Stimulated activated naive CD4-positive, alpha-beta T cell treated with Interleukin-2 at 50 U/mL for 16 hours (primary cell): ENCODE data around the gene LRIG1.

Source experiments
- DNase-seq: peaks from one replicate; lab custom pipeline; 2025; lab: John Stamatoyannopoulos, UW

The LRIG1 gene, protein sequence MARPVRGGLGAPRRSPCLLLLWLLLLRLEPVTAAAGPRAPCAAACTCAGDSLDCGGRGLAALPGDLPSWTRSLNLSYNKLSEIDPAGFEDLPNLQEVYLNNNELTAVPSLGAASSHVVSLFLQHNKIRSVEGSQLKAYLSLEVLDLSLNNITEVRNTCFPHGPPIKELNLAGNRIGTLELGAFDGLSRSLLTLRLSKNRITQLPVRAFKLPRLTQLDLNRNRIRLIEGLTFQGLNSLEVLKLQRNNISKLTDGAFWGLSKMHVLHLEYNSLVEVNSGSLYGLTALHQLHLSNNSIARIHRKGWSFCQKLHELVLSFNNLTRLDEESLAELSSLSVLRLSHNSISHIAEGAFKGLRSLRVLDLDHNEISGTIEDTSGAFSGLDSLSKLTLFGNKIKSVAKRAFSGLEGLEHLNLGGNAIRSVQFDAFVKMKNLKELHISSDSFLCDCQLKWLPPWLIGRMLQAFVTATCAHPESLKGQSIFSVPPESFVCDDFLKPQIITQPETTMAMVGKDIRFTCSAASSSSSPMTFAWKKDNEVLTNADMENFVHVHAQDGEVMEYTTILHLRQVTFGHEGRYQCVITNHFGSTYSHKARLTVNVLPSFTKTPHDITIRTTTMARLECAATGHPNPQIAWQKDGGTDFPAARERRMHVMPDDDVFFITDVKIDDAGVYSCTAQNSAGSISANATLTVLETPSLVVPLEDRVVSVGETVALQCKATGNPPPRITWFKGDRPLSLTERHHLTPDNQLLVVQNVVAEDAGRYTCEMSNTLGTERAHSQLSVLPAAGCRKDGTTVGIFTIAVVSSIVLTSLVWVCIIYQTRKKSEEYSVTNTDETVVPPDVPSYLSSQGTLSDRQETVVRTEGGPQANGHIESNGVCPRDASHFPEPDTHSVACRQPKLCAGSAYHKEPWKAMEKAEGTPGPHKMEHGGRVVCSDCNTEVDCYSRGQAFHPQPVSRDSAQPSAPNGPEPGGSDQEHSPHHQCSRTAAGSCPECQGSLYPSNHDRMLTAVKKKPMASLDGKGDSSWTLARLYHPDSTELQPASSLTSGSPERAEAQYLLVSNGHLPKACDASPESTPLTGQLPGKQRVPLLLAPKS

DNA sequence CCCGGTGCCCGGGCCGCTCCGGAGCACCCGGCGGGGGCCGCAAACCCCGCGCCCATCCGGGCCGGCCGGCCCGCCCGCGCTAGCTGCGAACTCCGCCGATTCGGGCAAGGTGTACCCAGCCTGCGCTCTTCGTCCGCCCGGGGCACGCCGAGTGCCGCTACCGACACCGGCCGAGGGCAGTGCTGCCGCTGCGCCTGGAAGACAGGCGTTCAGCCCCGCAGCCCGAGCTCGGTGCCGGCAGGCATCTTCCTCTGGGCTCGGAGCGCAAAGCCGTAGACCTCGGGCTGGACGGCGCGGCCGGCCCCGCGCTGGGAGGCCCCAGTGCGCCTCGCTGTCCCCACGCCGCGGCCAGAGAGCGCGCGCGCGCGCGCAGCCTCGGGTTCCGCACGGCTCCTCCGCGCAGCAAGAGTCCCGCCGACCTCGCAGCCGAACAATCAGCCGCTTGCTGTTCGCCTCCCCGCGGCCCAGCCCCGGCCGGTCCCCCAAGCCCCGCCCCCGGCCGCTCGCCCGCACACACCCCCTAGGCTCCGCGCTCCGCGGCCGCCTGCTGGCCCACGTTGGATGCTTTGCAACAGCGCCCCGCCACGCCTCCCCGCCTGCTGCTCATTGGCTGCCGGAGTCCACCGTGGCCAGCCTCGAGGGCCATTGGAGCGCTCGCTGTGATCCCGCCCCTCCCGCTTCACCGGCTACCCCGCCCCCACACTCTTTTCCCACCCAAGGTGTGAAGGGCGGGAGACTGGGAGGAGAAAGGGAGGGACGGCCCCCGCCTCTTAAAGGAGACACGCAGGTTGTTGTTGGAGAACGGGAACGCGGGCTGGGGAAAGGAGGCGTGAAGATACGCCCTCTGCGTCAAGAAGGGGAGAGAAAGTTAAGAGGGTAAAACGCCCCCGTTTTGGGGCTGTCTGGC is at the start of gene LRIG1:
TSS of gene LRIG1 (minus strand) at position 447 of the 907 bp plus-strand sequence. CDS start 615 bp downstream, outside the sequence.
- peak; percentile 99 for DNase-seq

DNA sequence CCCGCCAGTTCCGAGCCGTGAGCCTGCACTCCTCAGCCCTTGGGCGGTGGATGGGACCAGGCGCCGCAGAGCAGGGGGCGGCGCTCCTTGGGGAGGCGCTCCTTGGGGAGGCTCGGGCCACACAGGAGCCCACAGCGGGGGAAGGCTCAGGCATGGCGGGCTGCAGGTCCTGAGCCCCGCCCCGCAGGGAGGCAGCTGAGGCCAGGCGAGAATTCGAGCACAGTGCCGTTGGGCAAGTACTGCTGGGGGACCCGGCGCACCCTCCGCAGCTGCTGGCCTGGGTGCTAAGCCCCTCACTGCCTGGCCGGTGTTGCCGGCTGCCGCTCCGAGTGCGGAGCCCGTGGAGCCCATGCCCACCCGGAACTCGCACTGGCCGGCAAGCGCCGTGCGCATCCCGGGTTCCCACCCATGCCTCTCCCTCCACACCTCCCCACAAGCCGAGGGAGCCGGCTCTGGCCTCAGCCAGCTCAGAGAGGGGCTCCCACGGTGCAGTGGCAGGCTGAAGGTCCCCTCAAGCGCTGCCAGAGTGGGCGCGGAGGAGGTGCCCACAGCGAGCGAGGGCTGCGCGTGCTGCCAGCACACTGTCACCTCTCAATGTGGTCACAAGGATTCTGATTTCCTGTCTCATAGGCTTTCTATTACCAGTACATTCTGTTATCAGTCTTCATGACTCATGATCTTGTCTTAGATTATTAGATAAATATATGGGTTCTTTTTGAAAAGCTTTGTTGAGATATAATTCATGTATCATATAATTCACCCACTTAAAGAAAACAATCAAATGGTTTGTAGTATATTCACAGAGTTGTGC is 44.0 kb upstream of the LRIG1 start:
- DNase-seq = no peak

DNA sequence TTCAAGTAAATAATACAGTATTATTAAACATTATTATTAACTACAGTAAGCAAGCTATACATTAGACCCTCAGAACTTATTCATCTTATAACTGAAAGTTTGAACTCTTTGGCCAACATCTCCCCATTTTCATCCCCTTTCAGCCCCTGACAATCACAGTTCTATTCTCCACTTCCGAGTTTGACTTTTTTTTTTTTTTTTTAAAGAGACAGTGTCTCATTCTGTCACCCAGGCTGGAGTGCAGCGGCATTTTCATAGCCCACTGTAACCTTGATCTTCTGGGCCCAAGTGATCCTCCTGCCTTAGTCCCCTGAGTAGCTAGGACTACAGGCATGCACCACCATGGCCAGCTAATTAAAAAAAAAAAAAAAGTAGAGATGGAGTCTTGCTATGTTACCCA is 41.3 kb upstream of the LRIG1 start:
- DNase-seq = no peak

DNA sequence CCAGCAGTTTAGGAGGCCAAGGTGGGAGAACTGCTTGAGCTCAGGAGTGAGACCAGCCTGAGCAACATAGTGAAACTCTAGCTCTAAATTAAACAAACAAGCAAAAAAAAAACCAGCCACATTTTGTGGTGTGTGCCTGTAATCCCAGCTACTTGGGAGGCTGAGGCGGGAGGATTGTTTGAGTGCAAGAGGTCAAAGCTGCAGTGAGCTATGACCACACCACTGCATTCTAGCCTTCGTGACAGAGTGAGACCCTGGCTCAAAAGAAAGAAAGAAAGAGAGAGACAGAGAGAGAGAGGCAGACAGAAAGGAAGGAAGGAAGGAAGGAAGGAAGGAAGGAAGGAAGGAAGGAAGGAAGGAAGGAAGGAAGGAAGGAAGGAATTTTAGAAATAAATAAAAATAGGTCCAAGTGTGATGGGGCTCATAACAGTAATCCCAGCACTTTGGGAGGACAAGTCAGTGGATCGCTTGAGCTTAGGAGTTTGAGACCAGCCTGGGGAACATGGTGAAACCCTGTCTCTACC is 38.7 kb upstream of the LRIG1 start:
- DNase-seq = no peak

DNA sequence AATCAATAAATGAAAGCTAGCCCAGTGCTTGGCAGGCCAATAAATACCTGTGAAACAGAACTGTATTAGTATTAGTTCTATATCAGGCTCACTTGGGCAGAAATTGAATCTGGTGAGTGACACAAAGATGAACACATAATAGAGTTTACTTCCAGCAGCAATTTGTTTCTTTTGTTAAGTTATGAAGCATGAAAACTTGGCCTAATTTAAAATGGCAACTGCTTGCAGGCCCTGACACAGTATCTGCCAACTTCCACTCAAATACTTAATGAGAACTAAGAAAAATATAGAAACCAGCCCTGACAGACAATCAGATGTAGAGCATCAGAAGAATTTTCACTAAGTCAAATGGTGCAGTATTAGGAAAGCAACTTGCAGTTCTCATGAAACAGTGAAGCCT is 37.6 kb upstream of the LRIG1 start:
- no peak for DNase-seq

DNA sequence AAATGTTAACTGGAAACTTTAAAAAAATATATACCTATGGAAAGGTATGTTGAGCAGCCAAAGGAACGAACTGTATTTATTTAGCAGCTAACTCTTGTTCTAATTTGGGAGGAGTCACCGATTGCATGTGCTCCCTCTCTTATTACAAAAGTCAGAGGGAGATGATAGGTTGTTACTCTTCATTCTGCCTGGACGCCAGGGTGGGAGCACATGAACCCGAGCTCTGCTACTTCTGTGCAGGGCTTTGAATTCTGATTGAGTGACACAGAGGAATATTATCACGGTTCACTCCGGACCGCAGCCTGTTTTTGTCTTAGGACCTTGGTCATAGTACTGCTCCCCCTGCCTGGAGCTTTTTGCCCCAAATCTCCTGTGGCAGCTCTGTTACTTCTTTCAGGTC is 36.9 kb upstream of the LRIG1 start:
- no peak for DNase-seq

DNA sequence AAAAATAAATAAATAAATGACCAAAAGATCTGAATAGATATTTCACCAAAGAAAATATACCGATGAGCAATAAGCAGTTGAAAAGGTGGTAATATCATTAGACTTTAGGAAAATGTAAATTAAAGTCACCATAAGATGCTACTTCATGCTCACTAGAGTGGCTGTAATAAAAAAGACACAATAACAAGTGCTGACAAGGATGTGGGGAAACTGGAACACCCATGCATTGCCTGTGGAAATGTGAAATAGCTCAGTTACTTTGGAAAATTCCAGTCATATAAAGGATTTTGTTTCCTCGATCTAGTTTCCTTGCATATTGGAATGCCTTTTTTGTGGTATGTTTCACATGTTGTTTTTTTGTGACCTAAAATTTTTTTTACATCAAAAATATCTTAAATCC is 36.0 kb upstream of the LRIG1 start:
- DNase-seq = no peak

DNA sequence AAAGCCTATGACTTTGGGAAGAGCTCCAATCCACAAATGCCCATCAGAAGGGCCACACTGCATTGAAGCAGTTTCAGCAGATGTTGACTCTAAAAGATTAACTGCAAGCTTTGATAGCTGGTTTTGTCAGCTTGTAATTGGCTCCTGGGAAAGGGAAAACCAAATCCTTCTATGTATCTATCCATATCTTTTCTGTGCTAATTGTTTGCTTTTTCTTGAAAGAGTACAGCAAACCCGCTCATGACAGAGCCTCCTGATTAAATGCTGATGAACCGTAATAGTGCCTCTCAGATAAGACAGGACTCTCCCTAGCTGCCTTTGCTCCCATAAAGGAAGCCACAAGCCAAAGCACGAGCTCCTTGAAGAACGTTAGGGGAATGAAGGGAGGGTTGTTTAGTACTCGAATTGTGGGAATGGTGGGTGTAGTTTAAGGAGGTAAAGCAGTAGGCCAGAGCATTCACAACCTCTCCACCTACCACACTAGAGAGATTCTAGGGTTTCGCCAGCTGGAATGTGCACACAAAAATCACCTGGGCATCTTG is 33.6 kb upstream of the LRIG1 start:
- no peak for DNase-seq

DNA sequence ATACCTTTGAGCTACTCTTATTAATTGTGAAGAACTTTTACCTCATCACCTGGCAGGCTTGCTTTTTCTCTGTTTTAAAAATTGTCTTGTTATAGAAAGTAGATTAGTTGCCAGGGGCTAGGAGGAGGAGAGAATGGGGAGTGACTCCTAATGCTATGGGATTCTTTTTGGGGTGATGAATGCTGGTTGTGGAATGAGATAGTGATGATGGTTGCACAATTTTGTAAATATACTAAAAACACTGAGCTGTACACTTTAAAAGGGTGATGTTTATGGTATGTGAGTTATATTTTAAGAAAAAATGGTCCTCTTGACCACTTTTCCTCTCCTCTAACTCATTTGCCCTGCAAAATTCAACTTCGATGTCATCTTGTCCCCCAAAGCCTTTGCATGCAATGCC is 31.8 kb upstream of the LRIG1 start:
- DNase-seq = no peak

DNA sequence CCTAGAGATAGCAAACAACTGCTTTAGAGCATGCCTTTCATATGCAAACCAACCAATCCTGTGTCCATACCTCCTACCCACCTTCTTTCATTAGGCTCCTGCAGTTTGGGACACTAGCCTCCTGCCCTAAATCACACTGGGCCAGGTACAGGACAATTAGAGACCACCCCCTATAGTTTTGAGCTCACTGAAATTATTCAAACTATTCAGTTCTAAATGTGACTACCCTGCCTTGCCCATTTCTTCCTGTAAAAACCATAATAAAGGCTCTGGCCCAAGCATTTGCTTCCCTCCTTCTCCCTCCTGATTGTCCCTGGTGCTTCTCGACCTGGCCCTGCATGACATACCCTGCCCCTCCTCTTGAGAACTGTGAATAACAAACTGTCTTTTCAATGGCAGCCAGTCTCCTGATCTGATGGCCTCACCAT is 31.4 kb upstream of the LRIG1 start:
- no peak for DNase-seq

DNA sequence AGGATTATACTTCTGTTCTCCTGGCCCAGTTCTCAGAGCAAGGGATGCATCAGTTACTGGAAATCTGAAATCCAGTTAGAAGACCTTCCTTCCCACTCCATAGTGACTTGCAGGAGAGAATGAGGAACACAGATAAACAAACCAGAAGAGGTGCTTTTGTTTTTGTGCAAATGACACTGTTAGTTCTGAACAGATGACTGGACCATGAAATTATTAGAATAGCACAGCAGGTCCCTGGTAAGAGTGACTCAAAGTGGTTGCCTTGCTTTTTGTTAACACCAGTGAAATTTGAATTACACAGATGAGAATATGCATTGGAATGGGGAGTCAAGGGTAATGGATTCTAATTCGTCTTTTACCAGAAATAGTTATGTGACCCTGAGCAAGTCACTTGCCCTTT is 30.4 kb upstream of the LRIG1 start:
- no peak for DNase-seq

DNA sequence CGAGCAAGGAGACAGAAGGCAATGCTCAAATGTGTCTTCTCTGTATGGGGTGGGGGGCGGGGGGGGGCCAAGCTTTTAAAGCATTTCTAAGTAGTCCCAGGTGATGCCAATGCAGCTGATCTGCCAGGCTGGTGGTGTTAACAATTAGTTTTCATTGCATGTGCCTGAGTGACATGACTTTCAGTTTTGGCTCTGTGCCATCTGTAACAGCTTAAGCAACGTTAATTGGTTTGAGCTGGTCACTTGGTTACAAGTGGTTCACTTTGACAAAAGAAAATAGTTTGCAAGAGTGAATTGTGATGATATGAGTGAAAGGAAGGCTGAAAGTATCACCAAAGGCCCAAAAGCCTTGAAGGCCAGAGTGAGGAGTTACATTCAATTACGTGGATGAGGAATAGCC is 26.4 kb upstream of the LRIG1 start:
- no peak for DNase-seq

DNA sequence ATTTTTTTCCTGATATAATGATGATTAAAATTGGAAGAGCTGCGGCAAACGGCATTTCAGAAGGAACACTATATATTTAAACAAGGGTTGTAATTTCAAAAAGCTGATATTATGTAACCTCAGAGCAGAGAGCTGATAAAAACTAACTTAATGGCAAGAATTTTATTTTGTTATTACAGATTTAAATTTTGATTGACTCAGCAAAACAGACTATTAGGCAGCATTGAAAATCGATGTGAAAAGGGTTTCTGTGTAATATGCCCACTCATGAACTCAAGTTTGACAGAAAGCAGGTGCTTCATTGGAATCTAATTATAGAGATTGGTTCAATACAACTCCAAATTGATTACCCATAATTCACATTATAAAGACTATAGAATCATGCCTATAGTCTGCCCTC is 24.9 kb upstream of the LRIG1 start:
- no peak for DNase-seq

DNA sequence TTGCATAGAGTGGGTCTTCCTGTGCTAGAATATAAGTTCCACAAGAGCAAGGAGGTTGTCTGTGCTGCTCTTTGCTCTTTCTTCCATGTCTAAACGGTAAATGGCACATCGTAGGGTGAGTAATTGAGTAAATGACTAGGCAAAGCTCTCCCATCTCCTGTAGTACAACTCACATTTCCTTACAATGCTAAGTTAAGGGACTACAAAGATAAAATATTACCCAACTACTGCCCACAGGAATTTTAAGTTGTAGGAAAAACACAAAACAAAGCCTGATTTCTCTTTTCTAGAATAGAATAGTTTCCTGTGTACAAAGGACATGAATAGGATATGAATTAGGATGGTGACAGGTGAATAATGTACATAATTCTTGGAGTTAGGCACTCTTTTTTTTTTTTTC is 19.9 kb upstream of the LRIG1 start:
- DNase-seq = no peak

DNA sequence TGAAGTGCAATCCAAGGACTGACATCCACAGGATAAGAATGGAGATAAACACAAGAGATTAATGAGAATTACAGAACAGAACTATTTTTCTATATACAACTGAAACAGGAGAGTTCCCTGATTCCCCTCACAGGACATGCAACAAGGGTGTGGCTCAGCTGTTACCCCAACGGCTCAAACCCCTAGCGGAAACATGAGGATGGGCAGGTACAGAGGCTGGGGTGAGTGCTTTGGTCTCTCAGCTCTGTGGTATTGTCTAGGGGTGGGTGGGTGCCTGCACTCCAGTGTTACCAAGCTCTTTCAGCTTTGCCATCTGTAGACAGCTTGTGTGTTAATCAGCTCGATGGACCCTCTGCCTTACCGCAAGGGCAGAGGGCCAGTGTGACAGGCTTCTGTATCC is 17.8 kb upstream of the LRIG1 start:
- no peak for DNase-seq

DNA sequence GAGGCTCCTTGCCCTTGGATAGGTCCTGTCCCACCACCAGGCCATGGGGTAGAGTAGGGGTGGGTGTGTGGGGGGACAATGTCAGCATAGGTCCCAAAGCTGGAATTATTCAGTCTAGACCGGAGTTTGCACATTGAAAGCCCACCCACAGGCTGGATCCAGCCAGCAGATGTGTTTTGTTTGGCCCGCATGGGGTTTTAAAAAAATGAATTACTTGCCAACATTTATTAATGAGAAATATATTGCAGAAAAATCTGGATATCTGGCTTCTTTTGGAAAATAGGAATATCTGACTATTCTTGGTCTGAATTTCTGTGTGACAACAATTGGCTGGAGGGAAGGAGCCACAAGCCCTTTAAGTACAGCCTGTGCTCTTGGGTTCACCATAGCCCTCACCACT is 17.3 kb upstream of the LRIG1 start:
- no peak for DNase-seq

DNA sequence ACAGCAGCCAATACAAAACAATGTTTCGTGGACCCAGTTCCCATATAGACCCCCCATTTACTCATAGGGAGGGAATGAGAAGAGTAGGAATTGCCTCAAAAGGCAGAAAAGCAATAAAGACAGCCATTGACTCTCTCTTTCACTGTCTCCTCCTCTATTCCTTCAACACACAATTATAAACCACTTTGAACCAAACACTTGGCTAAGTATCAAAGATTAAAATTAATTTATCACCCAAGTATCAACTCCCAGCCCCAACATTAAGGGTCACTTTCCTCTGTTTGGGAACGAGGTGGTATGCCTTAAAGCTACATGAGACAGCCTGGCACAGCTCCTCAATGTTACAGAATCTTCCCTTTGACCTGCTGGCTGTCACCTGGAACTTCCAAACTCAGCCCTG is 16.4 kb upstream of the LRIG1 start:
- DNase-seq = no peak

DNA sequence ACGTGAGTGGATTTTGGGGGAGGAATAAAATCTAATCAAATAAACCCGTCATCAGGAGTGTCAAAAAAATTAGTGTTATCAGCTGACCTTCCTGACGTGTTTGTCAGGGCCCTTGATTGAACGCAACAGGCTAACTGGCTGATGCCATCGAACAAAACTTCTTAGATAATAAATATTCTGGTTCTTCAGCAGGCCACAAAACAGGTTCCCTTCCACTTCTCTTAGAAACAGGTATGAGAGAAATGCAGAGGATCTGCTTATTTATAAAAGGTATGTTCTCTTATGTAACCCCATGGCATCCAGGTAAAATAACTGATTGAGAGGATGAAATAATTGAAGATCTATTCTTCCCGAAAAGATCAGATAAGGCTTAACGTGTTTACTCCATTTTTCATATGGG is 7.6 kb upstream of the LRIG1 start:
- DNase-seq = no peak

DNA sequence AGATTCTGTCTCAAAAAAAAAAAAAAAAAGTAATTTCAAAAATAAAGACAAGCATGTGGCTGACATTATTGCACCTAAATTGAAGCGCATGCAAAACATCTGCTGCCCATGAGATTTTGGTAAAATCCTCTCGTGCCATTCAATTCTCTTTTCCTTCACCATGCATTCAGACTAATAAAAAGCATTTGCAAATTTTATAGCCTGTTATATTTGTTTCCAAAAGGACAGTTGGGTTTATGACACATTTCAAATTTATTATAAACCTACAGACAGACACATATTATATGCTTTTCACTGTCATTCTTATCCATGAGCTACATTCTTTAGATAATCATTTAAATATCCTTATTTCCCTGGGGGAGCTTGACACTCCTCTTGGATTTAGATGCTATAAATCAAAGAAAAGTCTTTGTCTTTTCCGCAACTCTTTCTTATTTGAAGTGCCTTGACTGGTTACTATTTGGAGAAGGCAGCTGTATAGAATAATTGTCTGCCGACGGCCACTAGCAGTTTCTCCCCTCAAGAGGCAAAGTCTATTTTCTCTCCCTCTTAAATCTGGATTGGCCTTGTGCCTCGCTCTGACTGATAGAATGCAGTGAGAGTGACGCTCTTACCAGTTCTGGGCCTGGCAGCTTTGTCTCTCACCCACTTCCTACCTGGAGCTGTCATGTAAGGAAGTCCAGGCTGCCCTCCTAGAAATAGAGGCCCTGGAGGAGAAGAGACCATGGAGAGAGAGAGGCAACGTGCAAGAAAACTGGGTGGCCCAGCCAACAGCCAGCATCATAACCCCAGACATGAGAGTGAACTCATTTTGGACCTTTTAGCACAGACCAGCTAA is 6.8 kb upstream of the LRIG1 start:
- DNase-seq = no peak
